K562 (cell line): ENCODE measurements around the gene NDUFB10. TPM values are rescaled to one million over a fixed set of nuclear protein-coding genes. Genes with fewer than 3 reads are reported as not detected.

ENCODE experiments used
- CBX8 ChIP-seq: fragments of 200-600 bp; sonication (generic); IDR thresholded peaks from 2 replicates; pipeline ENCODE4 v1.6.1; 2012; ENCODE audit warnings: borderline replicate concordance, mixed run types, low read depth, mild to moderate bottlenecking, moderate library complexity, mixed read lengths, low read length, control low read depth, inconsistent platforms; ENCODE audit not compliant: poor library complexity, severe bottlenecking; ENCODE audit errors: extremely low read depth
- LCOR ChIP-seq: sonication (generic); formaldehyde crosslinking; IDR thresholded peaks from 2 replicates; pipeline ENCODE4 v1.8.0; 2022; ENCODE audit warnings: mild to moderate bottlenecking, missing genetic modification reagents
- NFATC3 ChIP-seq: fragments of 450-650 bp; IDR thresholded peaks from 2 replicates; pipeline ENCODE4 v1.6.1; 2017; ENCODE audit warnings: mild to moderate bottlenecking
- NR0B1 ChIP-seq: fragments of 450-650 bp; IDR thresholded peaks from one replicate; pipeline ENCODE4 v1.6.1; 2018; ENCODE audit warnings: mild to moderate bottlenecking, moderate library complexity; ENCODE audit not compliant: partially characterized antibody
- SRSF3 ChIP-seq: fragments of 200-400 bp; formaldehyde crosslinking; IDR thresholded peaks from 2 replicates; pipeline ENCODE4 v1.6.1; 2016; ENCODE audit warnings: mild to moderate bottlenecking, low read length, moderate library complexity; ENCODE audit not compliant: insufficient read depth
- THRAP3 ChIP-seq: fragments of 450-650 bp; IDR thresholded peaks from 2 replicates; pipeline ENCODE4 v1.6.1; 2016; ENCODE audit warnings: mild to moderate bottlenecking, inconsistent platforms, borderline replicate concordance
- ZBTB1 ChIP-seq: sonication (generic); formaldehyde crosslinking; IDR thresholded peaks from 2 replicates; pipeline ENCODE4 v1.8.1; 2023; ENCODE audit warnings: missing genetic modification reagents, low read depth, mild to moderate bottlenecking, borderline replicate concordance
- ZNF263 ChIP-seq: sonication (generic); formaldehyde crosslinking; IDR thresholded peaks from 2 replicates; pipeline ENCODE4 v1.8.0; 2022; ENCODE audit warnings: mild to moderate bottlenecking, missing genetic modification reagents, borderline replicate concordance
- ZNF436 ChIP-seq: fragments of 250-450, 450-650 bp; sonication (Bioruptor Pico); formaldehyde crosslinking; IDR thresholded peaks from 2 replicates; pipeline ENCODE4 v1.7.0; 2020; ENCODE audit warnings: mild to moderate bottlenecking
- ZNF507 ChIP-seq: conservative IDR thresholded peaks from 2 replicates; pipeline ENCODE4 v1.6.1; 2017; ENCODE audit warnings: missing genetic modification characterization, missing compliant biosample characterization
- ZNF592 ChIP-seq: fragments of 450-650 bp; IDR thresholded peaks from 2 replicates; pipeline ENCODE4 v1.6.1; 2017; ENCODE audit warnings: antibody characterized with exemption, mild to moderate bottlenecking
- ZNF707 ChIP-seq: fragments of 250-450 bp; sonication (Bioruptor Pico); conservative IDR thresholded peaks from 2 replicates; pipeline ENCODE4 v1.8.0; 2022; ENCODE audit warnings: inconsistent platforms, mild to moderate bottlenecking, moderate library complexity
- ZSCAN29 ChIP-seq: fragments of 450-650 bp; IDR thresholded peaks from 2 replicates; pipeline ENCODE4 v1.6.1; 2017
- polyA plus RNA-seq, 8 experiments: library from polyadenylated mRNA; depleted of rRNA in 4 of 8; stranded (reverse) in 5 of 8; unstranded in 3 of 8; fragments of >200 nt; fragmentation: Nextera tagmentation in 2 of 8; fragmentation: Illumina TruSeq in 1 of 8; extraction: Ambion mirVana in 2 of 8; extraction: Trizol in 1 of 8; gene quantifications; 2 replicates each; pipeline versions ENCODE4 v1.2.1 to v1.2.3, GENCODE V29; 2011 to 2014; ENCODE audit warnings: inconsistent platforms in 1 of 8, missing spikeins in 1 of 8
- total RNA-seq, 7 experiments: library from RNA; depleted of rRNA in 6 of 7; stranded (reverse); fragments of >200 nt in 6 of 7; fragmentation: Illumina TruSeq in 2 of 7; extraction: Trizol in 2 of 7; gene quantifications; 2 replicates each; pipeline versions ENCODE4 v1.2.1 to v1.2.3, GENCODE V29; 2011 to 2021; ENCODE audit warnings: low replicate concordance in 1 of 7
- TF ChIP-seq, protein P1 (sequence below): sonication (generic); formaldehyde crosslinking; IDR thresholded peaks from 2 replicates; pipeline ENCODE4 v1.8.0; 2023; ENCODE audit warnings: mild to moderate bottlenecking, missing genetic modification reagents
- TF ChIP-seq, protein P2 (sequence below): fragments of 200-800 bp; sonication (Bioruptor generic); IDR thresholded peaks from 2 replicates; pipeline ENCODE4 v1.6.1; 2017; ENCODE audit warnings: missing genetic modification characterization, missing compliant biosample characterization

Gene NDUFB10
- total and polyA plus RNA-seq, 9 of the 15 experiments (the other 6 are each of a cell fraction or from before 2014, with no cell fraction given) = 69.3 to 527 (median 161) TPM

GRCh38 chr16:1991948-1992703 lies 32.8 kb downstream of the NDUFB10 start (continued):
- TF ChIP-seq NR0B1 (no peak), LCOR (0 out of 2 replicates have a peak, but pooled peaks have one; percentile 48), NFATC3 (no peak), ZSCAN29 (no peak), ZNF507 (no peak), ZNF592 (peak; percentile 87), ZNF263 (CRISPR knock-in tag) (peak; percentile 35; the same call in 1 of the 2 replicates), CBX8 (no peak), THRAP3 (no peak), ZBTB1 (CRISPR knock-in tag) (no peak), ZNF436 (no peak), ZNF707 (no peak), SRSF3 (no peak)
- TF ChIP-seq, protein P1, sequence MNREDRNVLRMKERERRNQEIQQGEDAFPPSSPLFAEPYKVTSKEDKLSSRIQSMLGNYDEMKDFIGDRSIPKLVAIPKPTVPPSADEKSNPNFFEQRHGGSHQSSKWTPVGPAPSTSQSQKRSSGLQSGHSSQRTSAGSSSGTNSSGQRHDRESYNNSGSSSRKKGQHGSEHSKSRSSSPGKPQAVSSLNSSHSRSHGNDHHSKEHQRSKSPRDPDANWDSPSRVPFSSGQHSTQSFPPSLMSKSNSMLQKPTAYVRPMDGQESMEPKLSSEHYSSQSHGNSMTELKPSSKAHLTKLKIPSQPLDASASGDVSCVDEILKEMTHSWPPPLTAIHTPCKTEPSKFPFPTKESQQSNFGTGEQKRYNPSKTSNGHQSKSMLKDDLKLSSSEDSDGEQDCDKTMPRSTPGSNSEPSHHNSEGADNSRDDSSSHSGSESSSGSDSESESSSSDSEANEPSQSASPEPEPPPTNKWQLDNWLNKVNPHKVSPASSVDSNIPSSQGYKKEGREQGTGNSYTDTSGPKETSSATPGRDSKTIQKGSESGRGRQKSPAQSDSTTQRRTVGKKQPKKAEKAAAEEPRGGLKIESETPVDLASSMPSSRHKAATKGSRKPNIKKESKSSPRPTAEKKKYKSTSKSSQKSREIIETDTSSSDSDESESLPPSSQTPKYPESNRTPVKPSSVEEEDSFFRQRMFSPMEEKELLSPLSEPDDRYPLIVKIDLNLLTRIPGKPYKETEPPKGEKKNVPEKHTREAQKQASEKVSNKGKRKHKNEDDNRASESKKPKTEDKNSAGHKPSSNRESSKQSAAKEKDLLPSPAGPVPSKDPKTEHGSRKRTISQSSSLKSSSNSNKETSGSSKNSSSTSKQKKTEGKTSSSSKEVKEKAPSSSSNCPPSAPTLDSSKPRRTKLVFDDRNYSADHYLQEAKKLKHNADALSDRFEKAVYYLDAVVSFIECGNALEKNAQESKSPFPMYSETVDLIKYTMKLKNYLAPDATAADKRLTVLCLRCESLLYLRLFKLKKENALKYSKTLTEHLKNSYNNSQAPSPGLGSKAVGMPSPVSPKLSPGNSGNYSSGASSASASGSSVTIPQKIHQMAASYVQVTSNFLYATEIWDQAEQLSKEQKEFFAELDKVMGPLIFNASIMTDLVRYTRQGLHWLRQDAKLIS = no peak
- TF ChIP-seq, protein P2, sequence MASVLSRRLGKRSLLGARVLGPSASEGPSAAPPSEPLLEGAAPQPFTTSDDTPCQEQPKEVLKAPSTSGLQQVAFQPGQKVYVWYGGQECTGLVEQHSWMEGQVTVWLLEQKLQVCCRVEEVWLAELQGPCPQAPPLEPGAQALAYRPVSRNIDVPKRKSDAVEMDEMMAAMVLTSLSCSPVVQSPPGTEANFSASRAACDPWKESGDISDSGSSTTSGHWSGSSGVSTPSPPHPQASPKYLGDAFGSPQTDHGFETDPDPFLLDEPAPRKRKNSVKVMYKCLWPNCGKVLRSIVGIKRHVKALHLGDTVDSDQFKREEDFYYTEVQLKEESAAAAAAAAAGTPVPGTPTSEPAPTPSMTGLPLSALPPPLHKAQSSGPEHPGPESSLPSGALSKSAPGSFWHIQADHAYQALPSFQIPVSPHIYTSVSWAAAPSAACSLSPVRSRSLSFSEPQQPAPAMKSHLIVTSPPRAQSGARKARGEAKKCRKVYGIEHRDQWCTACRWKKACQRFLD (CRISPR knock-in tag) = 0 out of 2 replicates have a peak, but pooled peaks have one; percentile 12
